GM12878 (cell line): Measurements from ENCODE around the gene PDS5A. TPM values are rescaled to one million over a fixed set of nuclear protein-coding genes. Genes with fewer than 3 reads are reported as not detected.
A peak's percentile ranks its signal among the peaks of the same experiment; 100 is the strongest.

ENCODE experiments used
- CREB1 ChIP-seq: IDR thresholded peaks from 2 replicates; pipeline ENCODE4 v1.6.1; 2012; ENCODE audit warnings: low read depth, mild to moderate bottlenecking, inconsistent platforms
- DPF2 ChIP-seq: fragments of 450-650 bp; IDR thresholded peaks from 2 replicates; pipeline ENCODE4 v1.6.1; 2017; ENCODE audit warnings: mild to moderate bottlenecking
- EGR1 ChIP-seq, 2 experiments: IDR thresholded peaks; 1 replicate in 1 of 2; 2 replicates in 1 of 2; pipeline ENCODE4 v1.6.1; 2011 to 2012; ENCODE audit warnings: low read depth in 2 of 2, low read length in 2 of 2, borderline replicate concordance in 1 of 2, mild to moderate bottlenecking in 1 of 2, moderate library complexity in 1 of 2
- GATAD2B ChIP-seq: fragments of 450-650 bp; conservative IDR thresholded peaks from 2 replicates; pipeline ENCODE4 v1.6.1; 2017; ENCODE audit warnings: low read depth, mild to moderate bottlenecking, moderate library complexity
- HDAC6 ChIP-seq: fragments of 200-600 bp; sonication (generic); IDR thresholded peaks from one replicate; pipeline ENCODE4 v1.8.0; 2017; ENCODE audit warnings: antibody characterized with exemption; ENCODE audit not compliant: unreplicated experiment
- KAT2A ChIP-seq: conservative IDR thresholded peaks from 2 replicates; pipeline ENCODE4 v1.6.1; 2011; ENCODE audit warnings: low read depth, low read length; ENCODE audit not compliant: control insufficient read depth
- NBN ChIP-seq: fragments of 450-650 bp; IDR thresholded peaks from 2 replicates; pipeline ENCODE4 v1.6.1; 2016
- NFYA ChIP-seq: IDR thresholded peaks from 2 replicates; pipeline ENCODE4 v1.6.1; 2011; ENCODE audit warnings: low read depth, mild to moderate bottlenecking, low read length, improper control_type of control experiment, borderline replicate concordance
- PML ChIP-seq: IDR thresholded peaks from 2 replicates; pipeline ENCODE4 v1.6.1; 2012; ENCODE audit warnings: low read length, inconsistent platforms
- POLR2AphosphoS2 ChIP-seq: IDR thresholded peaks from 2 replicates; pipeline ENCODE4 v1.6.1; 2011; ENCODE audit warnings: low read depth, mild to moderate bottlenecking, low read length, improper control_type of control experiment, moderate library complexity
- POU2F2 ChIP-seq: IDR thresholded peaks from 3 replicates; pipeline ENCODE4 v1.6.1; 2011; ENCODE audit warnings: low read depth, mild to moderate bottlenecking, low read length, borderline replicate concordance
- RB1 ChIP-seq: fragments of 450-650 bp; formaldehyde crosslinking; IDR thresholded peaks from 2 replicates; pipeline ENCODE4 v1.6.1; 2017; ENCODE audit warnings: mild to moderate bottlenecking, borderline replicate concordance
- RBBP5 ChIP-seq: fragments of 200-600 bp; sonication (generic); conservative IDR thresholded peaks from 2 replicates; pipeline ENCODE4 v1.6.1; 2016
- SMAD1 ChIP-seq: fragments of 450-650 bp; IDR thresholded peaks from 2 replicates; pipeline ENCODE4 v1.6.1; 2018; ENCODE audit warnings: mild to moderate bottlenecking, low read depth; ENCODE audit not compliant: partially characterized antibody
- SREBF1 ChIP-seq: IDR thresholded peaks from 2 replicates; pipeline ENCODE4 v1.6.1; 2012; ENCODE audit warnings: mild to moderate bottlenecking, low read length
- SUZ12 ChIP-seq: fragments of 200-600 bp; sonication (generic); IDR thresholded peaks from one replicate; pipeline ENCODE4 v1.6.1; 2018; ENCODE audit warnings: antibody characterized with exemption, mild to moderate bottlenecking; ENCODE audit not compliant: unreplicated experiment
- TARDBP ChIP-seq: IDR thresholded peaks from 2 replicates; pipeline ENCODE4 v1.6.1; 2016; ENCODE audit warnings: borderline replicate concordance
- TCF7 ChIP-seq: IDR thresholded peaks from 2 replicates; pipeline ENCODE4 v1.6.1; 2014; ENCODE audit warnings: antibody characterized with exemption, borderline replicate concordance
- WRNIP1 ChIP-seq: IDR thresholded peaks from 2 replicates; pipeline ENCODE4 v1.6.1; 2011; ENCODE audit warnings: low read depth, low read length, improper control_type of control experiment, borderline replicate concordance
- YY1 ChIP-seq: IDR thresholded peaks from 2 replicates; pipeline ENCODE4 v1.6.1; 2011; ENCODE audit warnings: low read depth, mild to moderate bottlenecking, low read length
- ZBED1 ChIP-seq: IDR thresholded peaks from 2 replicates; pipeline ENCODE4 v1.6.1; 2016; ENCODE audit warnings: borderline replicate concordance
- ZNF207 ChIP-seq: fragments of 450-650 bp; IDR thresholded peaks from 2 replicates; pipeline ENCODE4 v1.6.1; 2014; ENCODE audit warnings: antibody characterized with exemption, mild to moderate bottlenecking, borderline replicate concordance
- polyA plus RNA-seq, 11 experiments: library from polyadenylated mRNA; depleted of rRNA in 4 of 11; unstranded in 6 of 11; stranded (reverse) in 5 of 11; fragments of >200 nt; fragmentation: Nextera tagmentation in 4 of 11; fragmentation: Illumina TruSeq in 1 of 11; extraction: Ambion mirVana in 4 of 11; extraction: Trizol in 1 of 11; gene quantifications; 1 replicate in 1 of 11; 2 replicates in 10 of 11; pipeline versions ENCODE4 v1.2.1 to v1.2.3, GENCODE V29; 2011 to 2016; ENCODE audit warnings: inconsistent platforms in 2 of 11, missing spikeins in 2 of 11, low read depth in 1 of 11
- total RNA-seq, 4 experiments: library from RNA; depleted of rRNA in 3 of 4; stranded (reverse); fragments of >200 nt in 3 of 4; fragmentation: Illumina TruSeq in 1 of 4; extraction: Trizol in 1 of 4; gene quantifications; 2 replicates each; pipeline versions ENCODE4 v1.2.1 to v1.2.3, GENCODE V29; 2013 to 2021
- TF ChIP-seq, protein P1 (sequence below), 3 experiments: IDR thresholded peaks in 2 of 3; conservative IDR thresholded peaks in 1 of 3; 2 replicates each; pipeline ENCODE4 v1.5.1; 2011; ENCODE audit warnings: low read depth in 3 of 3, low read length in 3 of 3, mild to moderate bottlenecking in 3 of 3, control low read depth in 2 of 3, moderate library complexity in 2 of 3, inconsistent platforms in 1 of 3, mixed read lengths in 1 of 3; ENCODE audit not compliant: control insufficient read depth in 2 of 3, insufficient read depth in 1 of 3; ENCODE audit errors: extremely low read depth in 1 of 3
- TF ChIP-seq, protein P2 (sequence below): fragments of 450-650 bp; conservative IDR thresholded peaks from 2 replicates; pipeline ENCODE4 v1.6.1; 2017; ENCODE audit warnings: mild to moderate bottlenecking, moderate library complexity
- TF ChIP-seq, protein P3 (sequence below): fragments of 450-650 bp; formaldehyde crosslinking; IDR thresholded peaks from 2 replicates; pipeline ENCODE4 v1.5.0; 2022; ENCODE audit warnings: mild to moderate bottlenecking, missing genetic modification characterization

PDS5A gene
- total and polyA plus RNA-seq, 10 of the 15 experiments (the other 5 are each of a cell fraction or from before 2014, with no cell fraction given), result 13.7 to 69.7 (median 52.3) TPM

DNA sequence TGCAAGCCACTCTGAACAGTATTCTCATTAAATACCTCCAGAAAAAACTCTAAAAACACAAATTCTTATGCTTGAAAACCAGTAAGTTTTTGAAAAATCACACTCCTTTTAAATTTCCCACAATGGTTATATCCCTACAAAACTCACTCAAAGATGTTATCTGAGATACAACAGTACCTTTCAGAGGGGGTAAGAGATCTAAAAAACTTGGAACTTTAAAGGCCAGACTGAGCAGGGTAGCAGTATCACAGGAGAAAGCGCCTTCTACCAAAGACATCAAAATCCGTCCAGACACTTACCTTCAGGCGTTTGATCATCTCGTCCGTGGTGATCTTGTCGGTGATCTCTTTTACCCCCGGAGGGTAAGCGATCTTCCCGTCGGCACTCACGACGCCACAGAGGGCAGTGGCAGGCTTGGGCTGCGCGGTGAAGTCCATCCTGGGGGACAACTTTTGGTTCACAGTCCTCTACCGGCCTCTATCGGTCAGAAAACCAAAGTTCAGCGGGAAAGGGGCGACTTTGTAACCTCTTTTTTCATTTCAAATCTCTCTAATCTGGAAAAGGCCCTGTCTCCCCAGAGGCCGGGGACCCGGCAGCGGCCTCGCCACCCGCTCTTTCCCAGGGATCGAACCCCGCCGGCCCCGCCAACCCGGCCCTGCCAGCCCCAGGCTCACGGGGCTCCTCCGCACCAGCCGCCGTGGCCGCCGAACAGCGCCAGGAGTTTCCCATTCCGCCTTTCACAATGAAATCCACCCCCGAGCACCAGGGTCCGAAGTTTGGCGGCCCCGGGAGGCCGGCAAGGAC is 1.4 kb downstream of the PDS5A start (continued):
- TF ChIP-seq, protein P1, sequence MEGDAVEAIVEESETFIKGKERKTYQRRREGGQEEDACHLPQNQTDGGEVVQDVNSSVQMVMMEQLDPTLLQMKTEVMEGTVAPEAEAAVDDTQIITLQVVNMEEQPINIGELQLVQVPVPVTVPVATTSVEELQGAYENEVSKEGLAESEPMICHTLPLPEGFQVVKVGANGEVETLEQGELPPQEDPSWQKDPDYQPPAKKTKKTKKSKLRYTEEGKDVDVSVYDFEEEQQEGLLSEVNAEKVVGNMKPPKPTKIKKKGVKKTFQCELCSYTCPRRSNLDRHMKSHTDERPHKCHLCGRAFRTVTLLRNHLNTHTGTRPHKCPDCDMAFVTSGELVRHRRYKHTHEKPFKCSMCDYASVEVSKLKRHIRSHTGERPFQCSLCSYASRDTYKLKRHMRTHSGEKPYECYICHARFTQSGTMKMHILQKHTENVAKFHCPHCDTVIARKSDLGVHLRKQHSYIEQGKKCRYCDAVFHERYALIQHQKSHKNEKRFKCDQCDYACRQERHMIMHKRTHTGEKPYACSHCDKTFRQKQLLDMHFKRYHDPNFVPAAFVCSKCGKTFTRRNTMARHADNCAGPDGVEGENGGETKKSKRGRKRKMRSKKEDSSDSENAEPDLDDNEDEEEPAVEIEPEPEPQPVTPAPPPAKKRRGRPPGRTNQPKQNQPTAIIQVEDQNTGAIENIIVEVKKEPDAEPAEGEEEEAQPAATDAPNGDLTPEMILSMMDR (IDR thresholded peaks at IDR 0.05 in 2 of 3, conservative IDR thresholded peaks at IDR 0.05 in 1 of 3; ENCODE audit: control insufficient read depth in 2 of 3, extremely low read depth in 1 of 3, insufficient read depth in 1 of 3, low read depth in 3 of 3, low read length in 3 of 3), result peak; percentile 91 to 96 (median 93); a peak in 5 of 6 replicates
- TF ChIP-seq NFYA, result no peak
- no peak for TF ChIP-seq EGR1 (IDR thresholded peaks at IDR 0.05; ENCODE audit: borderline replicate concordance in 1 of 2, low read depth in 2 of 2, low read length in 2 of 2)
- TF ChIP-seq SREBF1, result no peak
- no peak for TF ChIP-seq TARDBP
- no peak for TF ChIP-seq TCF7
- no peak for TF ChIP-seq SMAD1
- no peak for TF ChIP-seq RBBP5
- no peak for TF ChIP-seq HDAC6
- no peak for TF ChIP-seq PML
- TF ChIP-seq, protein P2, sequence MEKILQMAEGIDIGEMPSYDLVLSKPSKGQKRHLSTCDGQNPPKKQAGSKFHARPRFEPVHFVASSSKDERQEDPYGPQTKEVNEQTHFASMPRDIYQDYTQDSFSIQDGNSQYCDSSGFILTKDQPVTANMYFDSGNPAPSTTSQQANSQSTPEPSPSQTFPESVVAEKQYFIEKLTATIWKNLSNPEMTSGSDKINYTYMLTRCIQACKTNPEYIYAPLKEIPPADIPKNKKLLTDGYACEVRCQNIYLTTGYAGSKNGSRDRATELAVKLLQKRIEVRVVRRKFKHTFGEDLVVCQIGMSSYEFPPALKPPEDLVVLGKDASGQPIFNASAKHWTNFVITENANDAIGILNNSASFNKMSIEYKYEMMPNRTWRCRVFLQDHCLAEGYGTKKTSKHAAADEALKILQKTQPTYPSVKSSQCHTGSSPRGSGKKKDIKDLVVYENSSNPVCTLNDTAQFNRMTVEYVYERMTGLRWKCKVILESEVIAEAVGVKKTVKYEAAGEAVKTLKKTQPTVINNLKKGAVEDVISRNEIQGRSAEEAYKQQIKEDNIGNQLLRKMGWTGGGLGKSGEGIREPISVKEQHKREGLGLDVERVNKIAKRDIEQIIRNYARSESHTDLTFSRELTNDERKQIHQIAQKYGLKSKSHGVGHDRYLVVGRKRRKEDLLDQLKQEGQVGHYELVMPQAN, result peak; percentile 76
- no peak for TF ChIP-seq KAT2A
- TF ChIP-seq GATAD2B, result no peak
- TF ChIP-seq ZBED1, result no peak
- no peak; the same call in 1 of the 2 replicates for TF ChIP-seq RB1
- peak; percentile 45; the same call in 1 of the 2 replicates for TF ChIP-seq NBN
- TF ChIP-seq POU2F2, result no peak
- peak; percentile 28; the same call in 1 of the 2 replicates for TF ChIP-seq CREB1
- peak; percentile 55; the same call in 1 of the 2 replicates for TF ChIP-seq YY1
- TF ChIP-seq ZNF207, result no peak
- no peak for TF ChIP-seq POLR2AphosphoS2
- TF ChIP-seq, protein P3, sequence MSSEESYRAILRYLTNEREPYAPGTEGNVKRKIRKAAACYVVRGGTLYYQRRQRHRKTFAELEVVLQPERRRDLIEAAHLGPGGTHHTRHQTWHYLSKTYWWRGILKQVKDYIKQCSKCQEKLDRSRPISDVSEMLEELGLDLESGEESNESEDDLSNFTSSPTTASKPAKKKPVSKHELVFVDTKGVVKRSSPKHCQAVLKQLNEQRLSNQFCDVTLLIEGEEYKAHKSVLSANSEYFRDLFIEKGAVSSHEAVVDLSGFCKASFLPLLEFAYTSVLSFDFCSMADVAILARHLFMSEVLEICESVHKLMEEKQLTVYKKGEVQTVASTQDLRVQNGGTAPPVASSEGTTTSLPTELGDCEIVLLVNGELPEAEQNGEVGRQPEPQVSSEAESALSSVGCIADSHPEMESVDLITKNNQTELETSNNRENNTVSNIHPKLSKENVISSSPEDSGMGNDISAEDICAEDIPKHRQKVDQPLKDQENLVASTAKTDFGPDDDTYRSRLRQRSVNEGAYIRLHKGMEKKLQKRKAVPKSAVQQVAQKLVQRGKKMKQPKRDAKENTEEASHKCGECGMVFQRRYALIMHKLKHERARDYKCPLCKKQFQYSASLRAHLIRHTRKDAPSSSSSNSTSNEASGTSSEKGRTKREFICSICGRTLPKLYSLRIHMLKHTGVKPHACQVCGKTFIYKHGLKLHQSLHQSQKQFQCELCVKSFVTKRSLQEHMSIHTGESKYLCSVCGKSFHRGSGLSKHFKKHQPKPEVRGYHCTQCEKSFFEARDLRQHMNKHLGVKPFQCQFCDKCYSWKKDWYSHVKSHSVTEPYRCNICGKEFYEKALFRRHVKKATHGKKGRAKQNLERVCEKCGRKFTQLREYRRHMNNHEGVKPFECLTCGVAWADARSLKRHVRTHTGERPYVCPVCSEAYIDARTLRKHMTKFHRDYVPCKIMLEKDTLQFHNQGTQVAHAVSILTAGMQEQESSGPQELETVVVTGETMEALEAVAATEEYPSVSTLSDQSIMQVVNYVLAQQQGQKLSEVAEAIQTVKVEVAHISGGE (CRISPR knock-in tag), result no peak
- no peak for TF ChIP-seq SUZ12
- peak; percentile 16; the same call in 1 of the 2 replicates for TF ChIP-seq DPF2
- no peak for TF ChIP-seq WRNIP1
